AG10803 (cell line): ENCODE data around the gene GPR17.
A peak's percentile ranks its signal among the peaks of the same experiment; 100 is the strongest.

Experiments used
- DNase-seq: peaks from one replicate; pipeline ENCODE4 v3.0.0; 2010; ENCODE audit warnings: low read depth
- H3K4me3 ChIP-seq: 2 replicates; pipeline ENCODE4 v1.5.1; 2011; ENCODE audit warnings: mild to moderate bottlenecking, low read length, control low read depth
- CTCF ChIP-seq: conservative IDR thresholded peaks from 2 replicates; pipeline ENCODE4 v1.5.1; 2011; ENCODE audit warnings: mild to moderate bottlenecking, low read length, control low read depth, inconsistent platforms

Gene GPR17

DNA sequence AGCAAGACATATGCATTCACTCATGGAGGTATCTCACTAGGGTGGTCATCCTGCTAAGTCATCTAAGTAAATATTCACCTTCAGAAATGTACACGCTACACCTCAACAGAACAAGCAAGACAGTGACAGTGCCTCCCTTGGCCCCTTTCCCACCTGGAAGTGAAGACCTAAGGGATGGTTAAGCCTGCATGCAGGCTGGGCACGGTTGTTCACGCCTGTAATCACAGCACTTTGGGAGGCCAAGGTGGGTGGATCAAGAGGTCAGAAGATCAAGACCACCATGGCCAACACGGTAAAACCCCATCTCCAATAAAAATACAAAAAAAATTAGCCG is 25.0 kb downstream of the GPR17 start:
- no peak for TF ChIP-seq CTCF
- DNase-seq: no peak
- no peak overlapping the region for H3K4me3 ChIP-seq

GRCh38 chr2:127671557-127672302 is 25.8 kb downstream of the GPR17 start:
- no peak for TF ChIP-seq CTCF
- H3K4me3 ChIP-seq: no peak overlapping the region
- DNase-seq: no peak

DNA sequence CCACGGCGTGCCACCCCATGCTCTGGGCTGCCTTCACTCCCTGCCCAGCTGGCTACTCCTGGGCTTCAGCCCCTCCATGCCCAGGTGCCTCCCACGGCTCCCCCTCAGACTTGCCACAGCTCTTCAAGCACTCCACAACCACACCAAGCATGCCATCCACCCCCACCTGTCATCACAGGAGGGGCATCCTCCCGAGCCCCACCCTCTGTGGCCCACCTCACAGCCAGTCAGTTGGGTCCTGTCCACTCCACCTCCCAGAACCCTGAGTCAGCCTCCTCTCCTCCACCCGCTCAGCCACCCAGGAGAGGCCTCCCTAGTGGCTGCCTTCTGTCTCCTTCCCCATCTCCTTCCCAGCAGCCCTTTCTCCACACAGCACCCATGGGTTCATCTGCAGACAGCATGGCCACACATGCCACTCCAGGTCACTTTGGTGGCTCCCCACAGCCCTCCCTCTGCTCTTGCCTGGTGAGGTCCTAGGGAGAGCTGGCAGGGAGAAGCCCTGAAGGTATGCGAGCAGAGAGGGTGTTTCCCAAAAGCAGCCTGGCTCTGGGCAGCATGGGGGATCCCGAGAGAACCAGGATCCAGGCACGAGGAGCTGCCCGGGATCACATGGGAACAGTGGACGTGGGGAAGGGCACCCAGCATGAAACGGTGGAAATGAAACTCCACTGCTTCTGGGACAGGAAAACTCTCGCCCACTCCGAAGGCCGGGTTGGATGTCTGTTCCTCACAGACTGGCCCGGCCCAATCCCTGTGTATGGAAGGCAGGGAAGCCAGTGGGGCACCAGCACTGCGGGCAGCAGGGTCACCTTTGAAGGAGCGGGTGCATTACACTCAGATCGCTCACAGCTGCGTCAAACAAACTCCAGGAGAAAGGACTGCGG is 26.6 kb downstream of the GPR17 start:
- no peak for DNase-seq

GRCh38 chr2:127673291-127674069 is 27.5 kb downstream of the GPR17 start:
- no peak for TF ChIP-seq CTCF
- DNase-seq: no peak
- peak overlapping the region; percentile 70 for H3K4me3 ChIP-seq

More for the DNA sequence above, 26.6 kb downstream of the GPR17 start:
- no peak overlapping the region; the same call in 1 of the 2 replicates for H3K4me3 ChIP-seq
- no peak for TF ChIP-seq CTCF

DNA sequence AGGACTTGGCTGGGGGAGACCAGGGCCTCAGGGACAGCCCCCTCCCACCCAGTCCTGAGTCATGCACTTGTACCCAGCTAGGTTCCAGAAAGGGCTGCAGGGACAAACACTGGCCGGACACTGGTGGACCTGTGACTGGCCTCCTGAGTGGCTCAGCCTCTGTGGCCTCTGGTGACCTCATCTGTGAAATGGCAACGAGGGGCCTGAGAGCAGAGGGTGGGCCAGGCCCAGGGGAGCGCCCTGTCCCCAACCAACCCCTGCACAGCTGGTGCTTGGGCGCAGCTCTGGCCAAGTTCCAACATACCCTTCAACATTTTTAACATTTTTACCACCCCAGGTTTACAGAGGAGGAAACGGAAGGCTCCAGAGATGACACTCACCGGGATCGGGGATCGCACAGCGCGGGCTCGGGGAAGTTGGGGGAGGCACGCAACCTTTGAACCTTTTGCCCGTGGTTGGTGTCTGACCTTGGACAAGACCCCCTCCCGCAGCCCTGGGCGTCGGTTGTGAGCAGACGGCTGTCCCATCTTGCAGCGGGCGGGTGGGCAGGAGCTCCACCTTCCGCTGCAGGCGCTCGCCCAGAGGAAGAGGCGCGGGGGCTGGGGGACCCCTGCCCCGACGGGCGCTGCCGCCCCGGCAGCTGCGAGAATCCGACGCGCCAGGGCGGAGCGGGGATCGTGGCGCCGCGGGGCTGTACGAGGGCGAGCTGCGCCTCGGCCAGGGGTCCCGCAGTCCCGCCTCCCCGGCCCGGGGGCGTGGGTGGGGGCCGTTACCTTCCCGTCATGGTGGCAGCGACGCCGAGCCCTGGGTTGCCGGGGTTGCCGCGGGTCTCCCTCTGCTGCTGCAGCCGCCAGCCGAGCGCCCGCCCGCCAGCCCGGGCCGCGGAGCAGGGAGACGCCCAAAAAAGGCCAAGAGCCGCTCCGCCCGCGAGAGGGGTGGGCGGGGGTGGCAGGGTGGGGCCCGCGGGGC is 28.6 kb downstream of the GPR17 start:
- peak overlapping the region; percentile 70 for H3K4me3 ChIP-seq
- peak; percentile 11 for DNase-seq
- TF ChIP-seq CTCF: no peak
